Measurements from ENCODE around the gene HDAC4.

The HDAC4 gene

DNA sequence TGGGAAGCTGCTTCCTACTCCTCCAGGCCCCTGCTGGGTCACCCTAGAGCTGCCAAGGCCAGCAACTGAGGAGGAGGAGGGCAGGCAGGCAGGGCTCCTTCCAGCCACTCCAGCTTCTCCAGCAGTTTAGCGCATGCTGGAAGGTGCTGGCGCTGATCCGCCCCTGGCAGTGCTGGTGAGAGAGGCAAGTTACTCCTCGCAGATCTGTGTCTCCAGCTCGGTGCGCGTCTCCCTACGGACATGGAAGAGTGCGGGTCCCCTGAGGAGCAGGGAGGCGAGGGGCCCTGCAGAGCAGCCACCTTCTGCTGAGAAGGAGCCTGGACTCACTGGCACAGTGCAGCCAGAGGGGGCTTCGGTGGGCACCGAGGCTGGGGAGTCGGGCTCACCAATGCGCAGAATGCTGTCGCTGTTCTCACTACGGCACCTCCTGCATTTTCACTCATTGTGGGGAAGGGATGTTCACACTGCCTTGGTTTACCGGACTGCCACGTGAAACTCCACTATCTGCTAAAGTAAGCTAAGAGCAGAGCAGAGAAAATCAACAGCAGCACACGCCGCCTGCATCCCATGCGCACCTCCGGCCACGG, 206.0 kb downstream of the HDAC4 start:
- DNase-seq: no peak

DNA sequence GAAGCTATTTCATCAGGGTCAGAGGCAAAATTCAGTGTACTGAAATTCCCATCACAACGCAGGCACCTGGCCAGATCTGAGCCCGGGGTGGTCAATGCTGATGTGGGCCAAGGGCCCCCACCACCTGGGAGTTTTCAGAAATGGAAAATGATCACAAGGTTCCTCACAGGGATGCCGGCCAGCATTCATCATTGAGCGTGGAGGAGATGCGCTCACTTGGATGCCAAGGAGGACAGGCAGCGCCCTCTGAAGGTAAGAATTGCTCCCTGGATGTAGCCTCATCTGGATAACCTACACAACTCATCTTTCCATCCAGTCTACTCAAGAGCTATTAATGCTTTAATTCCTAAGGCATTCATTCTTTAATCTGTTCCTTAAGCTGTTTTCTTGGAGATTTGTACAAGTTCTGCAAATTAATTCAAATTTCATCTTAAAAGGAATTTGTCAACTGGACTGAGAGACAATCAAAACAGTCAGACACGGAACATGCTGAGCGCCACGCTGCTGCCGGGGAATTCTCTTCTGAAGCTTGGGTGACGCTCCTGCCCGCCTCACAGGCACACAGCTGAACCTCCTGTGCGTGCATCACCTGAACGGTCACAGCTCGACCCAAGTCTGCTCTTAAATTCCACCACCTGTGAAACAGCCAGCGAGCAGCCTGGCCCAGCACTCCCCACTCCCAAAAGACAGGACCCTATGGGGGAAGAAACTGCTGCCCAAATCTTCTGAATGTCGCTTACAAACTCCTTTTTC, 206.7 kb downstream of the HDAC4 start:
- no peak for DNase-seq

DNA sequence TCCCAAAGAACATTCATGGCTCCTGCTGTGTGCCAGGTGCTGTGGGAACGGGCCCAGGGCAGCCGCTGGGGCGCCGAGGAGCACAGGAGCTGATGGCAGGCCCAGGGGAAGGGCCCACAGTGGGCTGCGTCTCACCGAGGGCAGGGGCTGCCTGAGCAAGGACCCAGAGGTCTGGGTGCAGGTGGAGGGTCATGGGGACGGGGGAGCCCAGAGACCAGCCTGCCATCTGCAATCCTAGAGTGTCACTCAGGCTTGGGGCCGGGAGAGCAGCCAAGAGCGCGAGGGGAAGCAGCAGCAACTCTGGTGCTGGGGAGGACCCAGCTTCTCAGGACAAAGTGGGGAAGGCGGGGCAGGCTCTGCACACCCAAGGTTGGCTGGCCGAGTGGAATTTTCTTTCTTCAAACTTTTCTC, 207.4 kb downstream of the HDAC4 start:
- no peak for DNase-seq

DNA sequence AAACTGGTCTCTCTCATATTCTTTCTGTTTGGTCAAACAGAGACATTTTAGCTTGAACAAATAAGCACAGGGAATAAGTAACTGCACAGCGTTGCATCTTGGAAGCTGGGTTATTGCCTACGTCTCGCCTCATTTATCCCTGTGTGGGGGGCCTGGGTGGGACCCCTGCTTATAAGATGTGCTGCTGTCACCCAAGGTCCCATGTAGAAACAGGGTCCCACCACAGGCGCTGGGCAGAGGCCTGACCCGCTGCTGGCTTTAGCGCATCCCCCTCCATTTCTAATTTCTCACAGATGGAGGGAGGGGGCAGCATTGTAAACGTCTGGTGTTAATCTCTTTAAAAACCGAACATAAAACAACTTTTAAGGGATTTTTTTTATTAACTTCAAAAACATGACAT, 207.8 kb downstream of the HDAC4 start:
- no peak for DNase-seq

DNA sequence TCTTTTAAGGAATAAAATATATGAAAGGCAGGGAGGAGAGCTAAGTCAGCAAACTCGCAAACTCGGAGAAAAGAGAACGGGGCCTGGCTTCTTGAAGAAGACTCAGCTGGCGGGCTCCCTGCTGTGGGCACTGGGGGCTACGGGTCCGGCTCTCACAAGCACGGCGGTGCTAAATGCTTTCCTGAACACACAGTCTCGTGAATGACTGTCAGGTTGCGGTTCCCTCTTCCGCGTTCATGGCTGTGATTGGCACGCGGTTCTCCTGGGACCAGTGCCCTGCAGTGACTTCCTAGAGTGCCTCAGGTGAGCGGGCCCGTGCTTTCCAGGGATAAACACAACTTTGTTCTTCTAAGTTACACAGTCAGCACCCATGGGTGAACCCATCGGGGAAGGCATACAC, 208.4 kb downstream of the HDAC4 start:
- DNase-seq: no peak

DNA sequence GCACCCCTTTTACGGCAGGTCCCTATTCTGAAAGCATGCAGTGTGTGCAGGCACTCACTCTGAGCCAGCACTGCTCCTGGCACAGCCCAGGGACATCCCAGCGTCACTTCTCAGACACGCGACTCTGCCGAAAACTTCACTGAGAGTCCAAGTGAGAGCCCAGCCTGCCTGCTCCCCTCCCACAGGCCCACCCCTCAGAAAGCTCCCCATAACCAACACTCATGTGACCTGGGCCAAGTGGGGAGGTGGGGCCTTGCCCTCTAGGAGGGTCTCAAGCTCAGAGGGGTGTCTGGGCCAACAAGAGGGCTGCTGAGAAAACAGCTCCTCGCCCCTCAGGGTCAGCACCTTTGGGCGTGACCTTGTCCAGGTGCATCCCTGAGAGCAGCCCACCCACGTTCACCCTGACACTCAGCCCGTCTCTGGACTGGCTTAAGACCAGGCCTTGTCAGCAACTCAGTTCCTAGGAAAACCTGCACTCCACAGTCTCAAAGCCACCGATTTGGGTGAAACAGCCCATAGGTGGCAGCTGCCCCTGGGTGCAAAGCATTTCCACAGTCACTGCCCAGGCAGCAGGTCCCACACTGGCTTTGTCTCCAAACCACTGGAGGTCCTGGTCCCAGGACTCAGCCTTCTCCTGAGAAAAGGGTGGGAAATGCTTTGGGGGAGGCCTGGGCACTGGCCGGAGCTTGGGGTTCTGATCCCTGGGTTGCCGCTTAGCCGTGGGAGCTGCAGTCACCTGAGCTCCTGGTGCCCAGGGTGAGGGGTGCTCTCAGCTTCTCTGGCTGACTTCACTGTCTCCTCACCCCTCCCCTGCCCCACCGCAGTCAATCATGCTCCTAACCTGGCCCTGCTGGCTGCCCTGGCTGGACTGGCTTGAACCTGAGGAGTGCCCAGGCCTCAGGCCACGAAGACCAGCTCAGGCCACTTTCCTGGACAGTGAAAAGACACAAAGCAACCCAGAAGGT, 209.6 kb downstream of the HDAC4 start:
- no peak for DNase-seq

DNA sequence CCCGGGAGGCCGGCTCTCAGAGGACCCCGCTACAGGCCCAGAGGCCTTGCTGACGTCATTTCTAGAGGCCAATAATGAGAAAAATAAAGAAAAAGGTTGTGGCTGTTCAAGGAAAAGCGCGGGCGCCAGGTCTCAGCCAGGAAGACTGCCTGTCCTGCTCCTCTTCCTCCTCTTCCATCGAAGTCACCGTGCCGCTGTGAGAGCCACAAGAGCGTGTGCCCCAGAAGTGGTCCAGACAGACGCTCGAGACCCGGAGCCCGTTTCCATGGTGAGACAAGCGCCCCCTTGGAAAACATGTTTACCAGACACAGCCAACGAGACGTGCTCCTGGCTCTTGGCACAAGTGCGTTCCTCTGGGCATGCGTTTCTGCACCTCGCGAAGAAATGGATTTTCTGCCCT, 210.5 kb downstream of the HDAC4 start:
- DNase-seq: no peak

DNA sequence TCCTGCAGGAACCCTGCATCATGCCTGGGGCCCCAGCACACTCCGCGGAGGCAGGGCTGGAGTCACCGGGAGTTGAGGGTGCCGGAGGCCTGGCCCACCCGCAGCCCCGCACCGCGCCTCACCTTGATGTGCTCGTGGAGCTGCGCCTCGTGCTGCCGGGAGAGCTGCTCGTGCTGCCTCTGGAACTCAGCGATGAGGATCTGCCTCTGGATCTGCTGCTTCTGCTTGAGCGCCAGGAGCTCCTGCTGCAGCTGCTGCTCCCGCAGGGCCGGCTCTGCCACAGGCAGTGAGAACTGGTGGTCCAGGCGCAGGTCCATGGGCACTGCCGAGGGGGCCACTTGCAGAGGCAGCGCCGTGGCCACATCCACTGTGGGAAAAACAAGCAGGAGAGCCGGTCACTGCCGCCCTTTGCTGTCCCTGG, 211.1 kb downstream of the HDAC4 start:
- no peak for DNase-seq

DNA sequence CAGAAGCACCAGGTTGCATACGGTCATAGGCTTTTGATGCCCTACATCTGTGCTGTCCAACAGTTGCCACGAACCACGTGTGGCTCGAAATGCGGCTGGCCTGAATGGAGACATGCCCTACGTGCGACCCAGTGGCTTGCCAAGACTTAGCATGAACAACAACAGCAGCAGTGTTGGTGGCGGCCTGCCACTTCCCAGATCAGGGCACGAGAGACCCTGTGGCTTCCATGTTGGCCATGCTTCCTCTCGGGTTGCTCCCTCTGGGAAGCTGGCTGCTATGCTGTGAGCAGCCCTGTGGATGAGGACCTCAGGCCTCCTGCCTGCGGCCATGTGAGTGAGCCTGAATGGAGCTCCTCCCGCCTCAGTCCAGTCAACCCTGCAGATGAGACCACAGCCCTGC, 212.3 kb downstream of the HDAC4 start:
- DNase-seq: no peak

DNA sequence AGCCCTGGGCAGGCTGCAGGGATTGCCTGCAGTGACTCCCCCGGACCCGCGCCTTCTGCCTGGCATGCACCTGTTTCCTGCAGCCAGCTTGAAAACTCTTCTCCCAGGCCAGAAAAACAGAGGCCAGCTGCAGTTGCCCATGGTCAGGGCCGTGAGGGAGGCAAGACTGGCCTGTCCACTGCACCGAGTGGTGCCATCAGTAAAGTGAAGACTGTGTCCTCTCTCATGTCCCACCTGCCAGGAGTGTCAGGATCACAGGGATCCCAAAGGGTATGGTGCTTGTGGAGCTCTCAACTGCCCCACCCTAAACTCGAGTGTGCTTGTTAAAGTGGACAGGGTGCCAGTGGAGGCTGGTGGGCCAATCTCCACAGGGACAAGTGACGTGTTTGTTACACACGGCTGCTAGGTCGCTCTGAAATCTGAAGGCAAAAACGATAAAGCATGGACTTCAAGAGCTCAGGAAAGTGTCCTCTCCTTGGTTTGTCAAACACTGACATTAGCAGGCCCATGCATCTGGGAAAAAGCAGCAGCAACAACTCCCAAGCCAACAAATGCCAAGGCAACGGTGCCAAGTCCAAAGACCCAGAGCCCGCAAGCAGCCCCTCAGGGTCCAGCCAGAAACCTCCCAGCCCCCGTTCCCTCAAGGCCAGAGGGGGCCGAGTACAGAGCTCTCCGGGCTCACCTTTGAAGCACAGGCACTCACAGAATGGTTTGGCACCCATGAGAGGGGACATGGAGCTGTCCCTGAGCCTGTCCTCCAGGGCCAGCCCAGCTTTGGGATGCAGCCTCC, 213.2 kb downstream of the HDAC4 start:
- no peak for DNase-seq

DNA sequence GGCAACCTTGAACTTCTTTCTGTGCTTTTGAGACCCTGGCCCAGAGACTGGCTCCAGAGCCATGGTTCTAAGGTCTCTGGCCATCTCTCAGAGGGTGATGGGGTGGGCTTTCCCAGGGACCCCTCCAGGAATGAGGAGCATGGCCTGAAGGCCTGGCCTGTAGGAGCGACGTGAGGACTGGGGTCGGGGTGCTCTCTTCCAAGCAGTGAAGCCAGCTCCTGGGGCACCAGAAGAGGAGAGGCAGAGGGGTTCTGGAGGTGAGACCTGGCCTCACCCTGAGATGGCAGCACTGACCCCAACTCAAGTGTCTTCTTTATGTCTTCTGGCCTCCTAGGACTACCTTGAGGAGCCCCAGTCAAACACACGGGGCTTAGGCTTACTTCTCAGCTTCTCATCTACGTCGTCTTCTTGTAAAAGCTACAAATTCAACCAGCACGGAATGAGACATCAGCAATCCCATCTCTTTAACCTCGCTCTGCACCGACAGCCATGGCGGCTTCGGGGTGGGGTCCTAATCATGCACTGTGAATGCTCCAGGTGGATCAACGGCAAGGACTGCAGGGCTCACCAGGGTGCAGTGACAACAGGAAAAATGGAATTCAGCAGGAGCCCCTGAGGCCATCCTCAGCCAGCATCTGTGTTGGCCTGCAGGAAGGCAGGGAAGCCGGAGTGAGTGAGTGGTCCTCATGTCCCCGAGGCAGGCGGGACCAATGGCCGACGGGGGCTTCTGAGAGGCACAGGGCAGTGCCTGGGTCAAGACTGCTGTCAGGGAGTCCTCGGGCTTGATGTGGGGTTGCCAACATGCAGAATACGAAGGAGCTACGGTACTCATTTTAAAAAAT, 214.1 kb downstream of the HDAC4 start:
- DNase-seq: no peak

DNA sequence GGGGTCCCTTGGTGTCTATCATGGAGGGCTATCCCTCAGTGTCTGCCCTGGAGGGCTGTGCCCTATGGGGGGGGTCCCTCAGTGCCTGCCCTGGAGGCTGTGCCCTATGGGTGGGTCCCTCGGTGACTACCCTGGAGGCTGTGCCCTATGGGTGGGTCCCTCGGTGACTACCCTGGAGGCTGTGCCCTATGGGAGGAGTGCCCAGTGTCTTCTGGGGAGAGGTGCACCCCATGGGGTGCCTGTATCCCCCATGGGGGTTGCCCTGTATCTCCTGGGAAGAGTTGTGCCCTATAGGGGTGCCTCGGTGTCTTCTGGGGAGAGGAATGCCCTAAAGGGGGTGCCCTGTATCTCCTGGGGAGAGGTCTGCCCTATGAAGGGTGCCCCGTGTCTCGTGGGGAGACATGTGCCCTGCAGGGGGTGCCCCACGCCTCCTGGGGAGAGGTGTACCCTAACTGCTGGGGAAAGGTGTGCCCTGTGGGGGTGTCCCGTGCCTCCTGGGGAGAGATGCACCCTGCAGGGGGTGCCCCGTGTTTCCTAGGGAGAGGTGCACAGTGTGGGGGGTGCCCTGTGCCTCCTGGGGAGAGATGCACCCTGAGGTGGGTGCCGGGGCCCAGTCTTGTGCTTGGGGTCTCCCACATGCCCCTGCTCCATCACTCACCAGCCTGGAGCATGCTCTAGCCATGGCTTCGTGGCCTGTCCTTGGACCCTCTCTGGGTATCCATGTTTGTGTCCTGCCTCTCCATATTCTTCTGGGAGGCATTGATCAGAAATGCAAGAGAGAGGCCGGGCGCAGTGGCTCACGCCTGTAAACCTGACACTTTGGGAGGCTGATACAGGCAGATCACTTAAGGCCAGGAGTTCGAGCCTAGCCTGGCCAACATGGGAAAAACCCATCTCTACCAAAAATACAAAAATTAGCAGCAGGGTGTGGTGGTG, 215.6 kb downstream of the HDAC4 start:
- no peak for DNase-seq

DNA sequence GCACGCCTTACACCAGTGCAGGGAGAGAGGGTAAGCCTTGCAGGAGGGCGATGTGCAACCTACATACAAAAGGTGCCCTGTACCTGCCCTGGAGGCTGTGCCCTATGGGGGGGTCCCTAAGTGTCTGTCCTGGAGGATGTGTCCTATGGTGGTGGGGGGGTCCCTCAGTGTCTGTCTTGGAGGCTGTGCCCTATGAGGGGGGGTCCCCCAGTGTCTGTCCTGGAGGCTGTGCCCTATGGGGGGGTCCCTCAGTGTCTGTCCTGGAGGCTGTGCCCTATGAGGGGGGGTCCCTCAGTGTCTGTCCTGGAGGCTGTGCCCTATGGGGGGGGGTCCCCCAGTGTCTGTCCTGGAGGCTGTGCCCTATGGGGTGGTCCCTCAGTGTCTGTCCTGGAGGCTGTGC, 216.6 kb downstream of the HDAC4 start:
- DNase-seq: no peak

DNA sequence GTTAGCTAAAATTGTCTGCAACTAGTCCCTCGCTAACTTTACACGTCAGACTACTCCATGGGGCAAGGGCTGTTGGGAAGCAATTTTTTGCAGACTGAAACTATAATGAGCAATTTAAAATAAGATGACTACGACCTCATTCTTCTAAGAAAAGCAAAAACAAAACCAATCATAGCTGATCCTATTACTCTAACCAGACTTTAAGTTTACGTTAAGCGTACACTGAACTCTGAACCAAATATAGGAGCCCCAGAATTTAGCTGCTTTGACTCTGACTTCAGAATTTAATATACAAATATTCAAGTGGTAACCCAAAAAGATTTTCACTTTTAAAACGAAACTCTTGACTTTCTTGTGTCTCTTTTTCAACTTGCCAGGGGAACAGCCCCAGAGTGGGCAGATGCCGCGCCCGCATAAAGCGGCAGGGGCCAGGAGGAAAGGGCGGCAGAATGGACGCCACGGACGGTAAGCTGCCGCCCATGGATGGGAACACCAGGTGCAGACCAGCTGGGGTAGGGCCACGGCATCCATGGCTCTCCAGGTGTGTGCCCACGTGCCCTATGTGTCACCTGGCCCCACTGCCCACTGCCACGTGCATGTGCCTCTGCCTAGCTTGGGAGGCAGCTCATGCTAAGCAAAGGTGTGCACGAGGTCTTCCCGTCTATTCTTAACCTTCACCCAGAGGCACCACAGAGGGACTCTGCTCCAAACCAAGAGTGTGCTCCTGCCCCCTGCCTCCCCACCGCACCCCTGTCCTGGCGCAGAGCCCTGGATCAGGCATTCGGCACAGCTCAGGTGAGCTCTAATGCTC, 217.6 kb downstream of the HDAC4 start:
- DNase-seq: no peak

DNA sequence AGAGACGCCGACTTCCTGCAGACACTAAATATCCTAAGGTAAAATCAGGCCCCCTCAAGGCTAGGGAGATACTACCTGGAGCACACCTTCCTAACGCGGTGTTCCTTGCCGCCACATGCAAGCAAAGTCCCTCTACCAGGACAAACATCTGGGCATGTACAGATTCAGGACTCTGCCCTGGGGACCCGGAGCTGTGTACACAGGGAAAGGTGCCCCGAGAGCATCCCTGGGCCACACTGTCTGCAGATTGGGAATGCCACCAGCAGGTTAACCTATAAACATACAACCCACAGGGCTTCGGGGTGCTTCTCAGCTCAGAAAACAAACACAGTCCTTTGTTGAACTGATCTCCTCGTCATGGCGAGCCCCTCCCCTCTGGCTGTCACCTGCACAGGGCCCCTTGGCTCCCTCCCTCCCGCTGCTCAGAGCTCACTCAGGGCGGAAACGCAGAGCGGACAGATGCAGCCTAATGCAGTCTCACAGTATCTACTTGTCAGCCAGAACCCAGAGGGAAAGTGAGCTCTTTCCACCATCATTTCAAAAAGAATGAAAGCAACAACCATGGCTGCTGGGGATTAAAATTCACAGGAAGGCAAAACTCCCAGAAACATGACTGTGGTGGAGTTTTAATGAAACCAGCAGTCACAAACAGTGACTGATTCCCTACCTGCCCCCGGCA, 218.8 kb downstream of the HDAC4 start:
- no peak for DNase-seq

DNA sequence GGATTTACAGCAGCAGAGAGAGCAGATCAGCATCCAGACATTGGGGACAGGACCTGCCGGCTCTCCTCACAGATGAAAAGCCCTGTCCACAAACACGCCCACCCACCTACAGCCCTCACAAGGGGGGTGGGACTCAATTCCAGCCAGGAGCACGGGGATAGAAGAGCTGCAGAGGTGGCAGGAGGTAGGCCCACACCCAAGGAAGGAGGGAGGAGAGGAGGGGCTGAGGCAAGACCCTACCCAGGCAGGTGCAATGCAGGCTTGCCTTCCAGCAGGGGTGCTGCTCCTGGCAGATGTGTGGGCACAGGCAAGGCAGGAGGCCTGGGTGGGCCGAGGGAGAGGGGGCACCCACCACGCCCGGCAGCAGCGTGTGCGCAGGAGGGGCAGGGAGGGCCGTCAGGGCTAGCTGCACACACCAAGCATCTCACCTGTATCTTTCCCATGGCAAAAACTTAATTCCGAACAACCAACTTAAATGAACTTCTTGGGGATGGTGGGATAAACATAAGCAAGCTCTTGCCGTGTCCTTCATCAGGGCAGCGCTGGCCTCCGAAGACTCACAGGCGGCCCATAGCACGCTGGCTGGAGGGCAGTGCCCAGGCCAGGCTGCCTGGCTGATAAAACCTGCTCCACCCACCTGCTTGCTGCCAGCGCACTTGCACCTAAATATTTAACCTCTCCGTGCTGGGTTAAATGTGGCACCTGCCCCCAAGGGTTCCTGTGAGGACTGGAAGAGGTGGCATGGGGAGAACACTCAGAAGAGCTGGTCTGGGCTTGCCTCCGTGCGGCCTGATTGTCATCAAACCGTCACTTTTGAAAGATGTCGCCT, 219.5 kb downstream of the HDAC4 start:
- DNase-seq: no peak

DNA sequence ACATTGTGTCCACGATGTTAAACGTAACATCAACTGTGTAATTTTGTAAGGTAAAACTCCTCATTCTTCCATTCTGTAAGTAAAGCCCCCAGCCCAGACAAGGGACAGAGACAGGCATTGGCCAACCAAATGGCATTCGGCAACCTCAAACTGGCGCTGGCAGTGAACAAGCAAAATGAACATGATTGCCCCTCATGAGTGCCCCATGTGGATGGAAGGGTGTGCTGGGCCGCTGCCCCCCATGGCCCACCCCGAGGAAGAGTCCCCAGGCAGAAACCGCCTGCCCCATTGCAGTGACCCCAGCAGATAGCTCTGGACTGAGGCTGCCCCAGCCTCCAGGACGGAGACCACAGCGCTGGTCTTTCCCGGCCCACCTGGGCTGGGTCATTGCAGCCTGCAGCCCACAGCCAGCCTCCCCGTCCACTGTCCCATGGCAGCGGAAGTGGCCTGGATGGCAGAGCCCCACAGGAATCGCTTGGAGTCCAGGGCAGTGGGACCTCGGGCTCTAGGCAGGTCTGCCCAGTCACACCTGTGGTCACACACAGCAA, 220.2 kb downstream of the HDAC4 start:
- DNase-seq: no peak

DNA sequence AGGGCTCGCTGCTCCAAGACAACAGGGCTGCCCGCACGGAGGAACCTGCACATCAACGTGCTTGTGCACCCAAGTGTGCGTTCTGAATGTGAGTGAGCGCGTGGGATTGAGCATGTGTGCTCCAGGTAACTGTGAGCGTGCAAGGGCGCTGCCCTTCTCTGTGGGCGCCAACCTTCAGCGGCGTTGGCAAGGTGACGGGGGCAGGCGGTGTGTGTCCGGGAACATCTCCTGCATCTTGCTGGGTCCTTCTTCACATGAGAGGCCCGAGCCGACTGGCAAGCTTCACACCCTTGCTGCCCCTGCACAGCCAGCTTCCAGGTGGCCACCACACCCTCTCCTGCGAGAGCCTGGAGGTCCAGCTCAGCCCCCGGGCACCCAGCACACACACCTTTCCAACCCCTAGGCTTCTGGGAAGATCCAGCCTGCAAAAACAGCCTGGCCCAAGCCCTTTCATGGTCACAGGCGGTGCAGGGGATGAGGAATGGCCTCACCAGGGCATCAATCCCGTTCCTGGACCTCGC, 220.9 kb downstream of the HDAC4 start:
- no peak for DNase-seq
